K562 (cell line): ENCODE data around the gene OR2D2. TPM values are rescaled to one million over a fixed set of nuclear protein-coding genes. Genes with fewer than 3 reads are reported as not detected.
A peak's percentile ranks its signal among the peaks of the same experiment; 100 is the strongest.

Source experiments
- ATAC-seq: fragments of 200-7000 bp; cut with Tn5 transposase; 3 replicates; pipeline ENCODE4 v1.9.1; 2020; ENCODE audit warnings: moderate library complexity
- BruUV-seq: library from RNA; stranded (reverse); fragments of 400-500 nt; replicated peaks from 2 replicates; lab custom pipeline; 2021; lab: Mats Ljungman, UMichigan
- CTCF ChIA-PET: fragments of 300-600 bp; formaldehyde crosslinking; extraction: SDS; loops from one replicate; lab custom pipeline; 2021; ENCODE audit warnings: low intra/inter-chr PET ratio; lab: Yijun Ruan, JAX
- POLR2A ChIA-PET: fragments of 300-600, 350-650 bp; sonication (Branson Sonifier 250); formaldehyde crosslinking; extraction: SDS; loops from one replicate; lab custom pipeline; 2021; ENCODE audit warnings: antibody characterized with exemption, inconsistent platforms; lab: Yijun Ruan, JAX
- DNase-seq, 4 experiments: peaks; one replicate each; pipeline versions ENCODE4 v3.0.0 to v3.0.0-alpha.2; 2011 to 2018; ENCODE audit warnings: low spot score in 3 of 4, mixed read lengths in 3 of 4; ENCODE audit errors: extremely low read depth in 1 of 4
- FAIRE-seq: peaks from 2 replicates; lab custom pipeline; 2011; peaks lifted over from hg19 to GRCh38; lab: Jason Lieb, UNC
- H2AFZ ChIP-seq: 2 replicates; pipeline ENCODE4 v1.6.0; 2011; ENCODE audit warnings: low read depth, low read length, control low read depth, inconsistent platforms
- H3K27ac ChIP-seq: fragments of 200-600 bp; 3 replicates; pipeline ENCODE4 v1.8.0; 2011; ENCODE audit warnings: low read depth, mild to moderate bottlenecking, control low read depth, inconsistent platforms, low read length, moderate library complexity, mixed read lengths; ENCODE audit errors: extremely low read depth
- H3K27me3 ChIP-seq, 2 experiments: fragments of 300-600 bp in 1 of 2; 2 replicates in 1 of 2; 3 replicates in 1 of 2; pipeline versions ENCODE4 v1.6.0 to v1.8.0; 2011; ENCODE audit warnings: inconsistent platforms in 2 of 2, low read length in 2 of 2, mild to moderate bottlenecking in 1 of 2, mixed read lengths in 1 of 2, moderate library complexity in 1 of 2; ENCODE audit not compliant: control insufficient read depth in 2 of 2, insufficient read depth in 2 of 2
- H3K36me3 ChIP-seq: fragments of 300-600 bp; 3 replicates; pipeline ENCODE4 v1.8.0; 2011; ENCODE audit warnings: mild to moderate bottlenecking, low read length, inconsistent platforms; ENCODE audit not compliant: control insufficient read depth, insufficient read depth
- H3K4me1 ChIP-seq, 2 experiments: fragments of 200-600 bp in 1 of 2; replicated peaks in 1 of 2; 2 replicates in 1 of 2; 3 replicates in 1 of 2; pipeline versions ENCODE4 v1.5.1 to v1.8.0; 2011; ENCODE audit warnings: inconsistent platforms in 2 of 2, low read length in 2 of 2, mild to moderate bottlenecking in 1 of 2, mixed read lengths in 1 of 2, moderate library complexity in 1 of 2; ENCODE audit not compliant: control insufficient read depth in 2 of 2, insufficient read depth in 2 of 2
- H3K4me2 ChIP-seq: 2 replicates; pipeline ENCODE4 v1.6.1; 2011; ENCODE audit warnings: low read length, control low read depth, inconsistent platforms, mixed read lengths; ENCODE audit not compliant: insufficient read depth
- H3K4me3 ChIP-seq: fragments of 200-600 bp; sonication (generic), shearing (Covaris generic); 2 replicates; pipeline ENCODE4 v1.5.1; 2016; ENCODE audit warnings: control low read depth, inconsistent platforms
- H3K79me2 ChIP-seq: fragments of 200-600 bp; 3 replicates; pipeline ENCODE4 v1.8.0; 2011; ENCODE audit warnings: low read length, inconsistent platforms; ENCODE audit not compliant: control insufficient read depth, insufficient read depth
- H3K9ac ChIP-seq, 2 experiments: 2 replicates each; pipeline versions ENCODE4 v1.6.0 to v1.6.1; 2011; ENCODE audit warnings: low read depth in 2 of 2, low read length in 2 of 2, control low read depth in 1 of 2, inconsistent platforms in 1 of 2, mild to moderate bottlenecking in 1 of 2, mixed read lengths in 1 of 2; ENCODE audit not compliant: insufficient read depth in 1 of 2
- H3K9me1 ChIP-seq: one replicate; pipeline ENCODE4 v1.6.0; 2011; ENCODE audit warnings: inconsistent platforms, mild to moderate bottlenecking, low read length, moderate library complexity; ENCODE audit not compliant: control insufficient read depth, insufficient read depth
- H3K9me3 ChIP-seq: replicated peaks from 2 replicates; pipeline ENCODE4 v1.5.1; 2011; ENCODE audit warnings: low read depth, low read length, inconsistent platforms; ENCODE audit not compliant: control insufficient read depth, insufficient read depth
- H4K20me1 ChIP-seq: replicated peaks from 2 replicates; pipeline ENCODE4 v1.6.1; 2011; ENCODE audit warnings: low read length, inconsistent platforms, mixed read lengths; ENCODE audit not compliant: control insufficient read depth, insufficient read depth
- CEBPB ChIP-seq: fragments of 450-650 bp; IDR thresholded peaks from 2 replicates; pipeline ENCODE4 v1.6.1; 2016; ENCODE audit warnings: missing genetic modification characterization, missing compliant biosample characterization
- CEBPG ChIP-seq, 3 experiments: fragments of 200-800 bp in 1 of 3; sonication (Bioruptor generic) in 1 of 3; sonication (generic) in 1 of 3; formaldehyde crosslinking in 1 of 3; IDR thresholded peaks in 2 of 3; conservative IDR thresholded peaks in 1 of 3; 2 replicates each; pipeline versions ENCODE4 v1.6.1 to v1.8.0; 2016 to 2022; ENCODE audit warnings: missing compliant biosample characterization in 2 of 3, missing genetic modification characterization in 2 of 3, mild to moderate bottlenecking in 1 of 3, missing genetic modification reagents in 1 of 3
- GABPA ChIP-seq: fragments of 200-800 bp; sonication (Bioruptor generic); conservative IDR thresholded peaks from 2 replicates; pipeline ENCODE4 v1.6.1; 2016; ENCODE audit warnings: low read depth, missing genetic modification characterization, missing compliant biosample characterization
- PATZ1 ChIP-seq: fragments of 250-450 bp; sonication (Bioruptor Pico); IDR thresholded peaks from 2 replicates; pipeline ENCODE4 v1.5.0; 2020; ENCODE audit warnings: mild to moderate bottlenecking, borderline replicate concordance
- RUNX1 ChIP-seq: sonication (generic); IDR thresholded peaks from 2 replicates; pipeline ENCODE4 v1.6.1; 2016; ENCODE audit warnings: antibody characterized with exemption, low read depth
- SP1 ChIP-seq: sonication (generic); formaldehyde crosslinking; IDR thresholded peaks from 2 replicates; pipeline ENCODE4 v1.8.1; 2022; ENCODE audit warnings: mild to moderate bottlenecking, missing genetic modification reagents
- WHSC1 ChIP-seq: IDR thresholded peaks from one replicate; pipeline ENCODE4 v1.6.1; 2012; ENCODE audit warnings: low read length, control low read depth, inconsistent platforms
- WGBS: fragments of 100-300 bp; shearing (Covaris generic); methylation state at CpG from one replicate; pipeline ENCODE4 v1.1.6; 2016; ENCODE audit warnings: low coverage, mixed read lengths; ENCODE audit not compliant: insufficient coverage; ENCODE audit errors: missing lambda C conversion rate; 5-methylcytosine and 5-hydroxymethylcytosine counted together
- in situ Hi-C: fragments of 300-500 bp; cut with MboI; formaldehyde crosslinking; loops from 4 replicates; pipeline ENCODE4 v1.15.0; 2018; ENCODE audit warnings: inconsistent platforms, mixed read lengths
- intact Hi-C: fragments of 100-400 bp; cut with micrococcal nuclease; formaldehyde crosslinking; loops from 2 replicates; pipeline ENCODE4 v1.14.2; 2022
- polyA plus RNA-seq, 8 experiments: library from polyadenylated mRNA; depleted of rRNA in 4 of 8; stranded (reverse) in 5 of 8; unstranded in 3 of 8; fragments of >200 nt; fragmentation: Nextera tagmentation in 2 of 8; fragmentation: Illumina TruSeq in 1 of 8; extraction: Ambion mirVana in 2 of 8; extraction: Trizol in 1 of 8; gene quantifications; 2 replicates each; pipeline versions ENCODE4 v1.2.1 to v1.2.3, GENCODE V29; 2011 to 2014; ENCODE audit warnings: inconsistent platforms in 1 of 8, missing spikeins in 1 of 8
- total RNA-seq, 7 experiments: library from RNA; depleted of rRNA in 6 of 7; stranded (reverse); fragments of >200 nt in 6 of 7; fragmentation: Illumina TruSeq in 2 of 7; extraction: Trizol in 2 of 7; gene quantifications; 2 replicates each; pipeline versions ENCODE4 v1.2.1 to v1.2.3, GENCODE V29; 2011 to 2021; ENCODE audit warnings: low replicate concordance in 1 of 7

OR2D2 gene
- total and polyA plus RNA-seq, 9 of the 15 experiments (the other 6 are each of a cell fraction or from before 2014, with no cell fraction given) = 0.10 to 1.0 (median 0.57) TPM; not detected in 2

- H4K20me1 ChIP-seq = no peaks in the 10 kb centered on the region
- peaks cover 67% of the 10 kb centered on the region for H3K36me3 ChIP-seq
- H3K27ac ChIP-seq = no peak overlapping the region
- FAIRE-seq = no peak
- POLR2A ChIA-PET = interaction anchor here (1.7 kb wide), 1 partner anchor 7 kb away, joined by 7 read pairs; no protein-coding TSS in a partner anchor
- no peaks in the 10 kb centered on the region for H3K27me3 ChIP-seq
- no TSS peak for BruUV-seq
- H3K9me1 ChIP-seq = no peaks in the 10 kb centered on the region
- ATAC-seq = no peak
- TF ChIP-seq CEBPB (tag) (peak; percentile 85), PATZ1 (CRISPR knock-in tag) (no peak), SP1 (CRISPR knock-in tag) (no peak), WHSC1 (no peak), GABPA (tag) (no peak), CEBPG (CRISPR knock-in tag; IDR thresholded peaks at IDR 0.05) (no peak), CEBPG (tag; conservative IDR thresholded peaks at IDR 0.05 in 1 of 2, IDR thresholded peaks at IDR 0.05 in 1 of 2) (peak; percentile 39 to 87; a peak in 3 of 4 replicates), RUNX1 (no peak)
- TF ChIP-seq, all 486 proteins: peak for 2
- 87% methylated on average over 3 of the region's 3 CpGs for WGBS
- no peak for DNase-seq
- Histone ChIP-seq H3K9me3 (no peaks in the 10 kb centered on the region), H3K9ac (no peak overlapping the region), H3K4me3 (no peak overlapping the region), H3K4me2 (no peak overlapping the region), H3K4me1 (peaks cover 0 to 6% of the 10 kb centered on the region in 2 experiments; a peak in 1 of 5 replicates), H3K79me2 (peaks cover 32% of the 10 kb centered on the region), H2AFZ (no peak overlapping the region)
- CTCF ChIA-PET = no interaction called here
- intact Hi-C loops = no loop called here
- in situ Hi-C loops = no loop called here
Measured at GRCh38 chr11:6931146-6931713, 38.9 kb upstream of the OR2D2 start.
